GM21529 (cell line): ENCODE data around the gene RALGAPA2.

Experiments
- ATAC-seq: cut with Tn5 transposase; IDR thresholded peaks from one replicate; pipeline ENCODE4 v1.9.1; 2021; ENCODE audit not compliant: unreplicated experiment

Gene RALGAPA2

DNA sequence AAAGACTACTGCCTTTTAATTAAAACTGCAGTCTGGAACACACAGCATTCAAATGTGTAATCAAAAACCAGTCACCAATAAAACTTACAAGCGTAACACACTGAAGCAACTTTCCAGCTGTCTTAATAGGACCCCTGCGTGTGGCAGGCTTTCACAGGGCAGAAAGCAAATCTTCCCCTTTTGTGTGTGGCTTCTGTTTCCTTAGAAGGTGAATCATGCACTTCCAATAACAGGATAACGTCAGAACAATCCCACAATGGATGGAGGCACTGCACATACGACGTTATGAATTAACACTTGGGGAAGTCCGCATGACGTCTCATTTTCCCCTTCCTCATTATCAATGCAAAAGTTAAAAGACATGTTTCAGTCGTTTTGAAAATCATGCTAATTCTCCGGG, 299.7 kb downstream of the RALGAPA2 start:
- ATAC-seq, result no peak

DNA sequence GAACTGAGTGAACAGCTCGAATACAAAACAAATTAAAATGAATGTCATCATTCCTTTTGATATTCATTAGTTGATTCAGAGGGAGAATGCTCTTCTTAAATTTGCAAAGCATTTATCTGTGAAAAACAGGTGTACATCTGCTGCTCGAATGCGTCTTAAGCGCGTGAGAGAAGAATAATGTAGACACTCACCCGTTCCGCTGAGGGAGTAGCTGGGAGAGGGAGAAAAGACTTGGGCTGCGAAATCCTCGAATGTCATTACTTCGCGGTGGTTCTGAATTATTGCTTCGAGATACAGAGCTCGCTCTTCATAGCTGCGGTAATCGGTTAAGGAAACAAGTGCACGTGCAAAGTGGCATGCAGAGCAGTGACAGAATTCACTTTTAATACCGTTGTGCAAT, 300.6 kb downstream of the RALGAPA2 start:
- no peak for ATAC-seq

DNA sequence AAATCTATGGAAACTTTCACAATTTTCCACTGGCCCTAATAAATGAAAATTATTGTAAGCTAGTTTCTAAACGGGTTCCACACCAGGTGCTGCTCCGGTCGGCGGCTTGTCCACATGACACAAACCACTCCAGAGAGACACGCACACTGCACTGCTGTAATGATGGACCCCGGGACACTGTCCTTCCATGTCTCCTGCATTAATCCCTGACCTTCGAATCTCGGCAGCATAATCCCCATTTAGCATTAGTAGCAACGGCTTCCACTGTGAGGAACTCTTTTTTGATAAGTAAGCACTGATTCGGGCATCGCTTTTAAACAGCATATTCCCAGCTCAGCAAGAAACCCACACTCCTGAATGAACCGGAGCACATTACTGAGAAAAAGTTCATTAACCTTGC, 301.0 kb downstream of the RALGAPA2 start:
- ATAC-seq, result no peak

DNA sequence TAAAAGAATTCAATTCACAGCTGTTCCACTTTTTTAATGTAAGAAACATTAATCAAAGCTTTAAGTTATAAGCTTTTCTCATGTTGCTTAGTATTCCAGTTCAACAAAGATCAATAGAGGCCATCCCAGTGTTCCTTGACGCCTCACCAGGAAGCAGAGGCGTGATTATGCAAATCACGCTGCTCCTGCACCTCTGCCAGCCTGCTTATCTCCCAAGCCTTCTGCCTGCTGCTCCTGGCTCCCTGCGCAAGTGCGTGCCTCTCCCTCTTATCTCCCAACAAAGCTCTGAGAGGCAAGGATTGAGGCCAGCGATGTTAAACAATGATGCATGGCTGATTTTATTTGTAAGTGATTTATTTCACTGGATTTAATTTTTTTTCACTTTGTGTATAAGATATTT, 301.8 kb downstream of the RALGAPA2 start:
- no peak for ATAC-seq

DNA sequence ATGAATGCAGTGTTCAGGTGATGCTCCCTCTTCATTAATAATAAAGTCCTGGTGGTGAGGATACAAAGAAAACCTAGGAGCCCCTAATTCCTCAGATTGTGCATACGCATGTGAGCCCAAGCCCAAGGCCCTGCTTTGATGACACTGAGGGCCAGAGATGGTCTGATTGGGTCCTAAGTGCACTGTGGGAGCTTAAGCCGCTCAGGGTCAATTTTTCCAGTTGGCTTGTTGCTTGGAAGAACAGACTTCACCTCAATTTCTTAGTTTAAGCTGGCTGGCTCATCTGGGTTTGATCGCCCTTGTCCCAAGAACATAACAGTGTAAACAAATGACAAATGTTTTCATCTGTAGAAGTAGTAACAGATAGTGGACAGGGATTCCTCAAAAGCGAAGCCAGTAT, 303.1 kb downstream of the RALGAPA2 start:
- ATAC-seq, result no peak

DNA sequence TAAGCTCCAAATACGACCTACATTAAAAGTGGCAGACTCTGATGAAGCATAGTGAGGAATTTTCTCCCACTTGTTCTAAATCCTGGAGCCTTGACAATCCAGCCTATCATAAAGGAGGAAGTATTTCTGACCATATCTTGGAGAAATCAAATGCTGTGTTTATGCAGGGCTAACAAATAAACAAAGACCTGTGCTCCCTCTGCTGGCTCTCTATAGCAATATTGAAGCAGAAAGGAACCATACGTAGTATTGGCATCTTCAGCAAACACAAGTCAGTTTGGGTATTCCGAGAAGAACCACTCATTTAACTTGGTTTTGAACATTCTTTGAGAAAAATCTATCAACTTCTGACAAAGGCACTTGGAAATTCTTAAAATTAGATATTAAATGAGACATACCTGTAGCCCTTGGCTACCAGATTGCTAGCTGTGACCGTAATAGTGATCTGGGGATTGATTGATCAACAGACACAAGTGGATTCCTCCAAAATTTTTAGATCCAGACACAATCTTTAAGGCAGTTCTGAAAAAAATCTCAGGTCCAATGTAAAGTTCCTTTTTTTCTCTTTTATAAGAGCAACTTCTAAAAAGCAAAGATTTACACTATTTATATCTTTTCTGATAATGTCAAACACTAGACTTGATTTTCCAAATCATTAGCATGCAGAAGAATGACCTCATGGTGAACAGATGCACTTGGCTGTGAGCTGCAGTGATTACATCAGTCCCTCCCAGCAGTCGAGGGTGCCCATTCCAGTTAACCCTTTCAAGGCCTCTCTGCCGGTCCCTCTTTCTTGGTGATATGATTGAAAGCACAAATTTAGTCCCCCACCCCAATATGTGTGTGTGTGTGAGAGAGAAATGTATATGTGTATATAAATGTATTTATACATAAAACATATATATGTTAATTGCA, 304.3 kb downstream of the RALGAPA2 start:
- no peak for ATAC-seq

DNA sequence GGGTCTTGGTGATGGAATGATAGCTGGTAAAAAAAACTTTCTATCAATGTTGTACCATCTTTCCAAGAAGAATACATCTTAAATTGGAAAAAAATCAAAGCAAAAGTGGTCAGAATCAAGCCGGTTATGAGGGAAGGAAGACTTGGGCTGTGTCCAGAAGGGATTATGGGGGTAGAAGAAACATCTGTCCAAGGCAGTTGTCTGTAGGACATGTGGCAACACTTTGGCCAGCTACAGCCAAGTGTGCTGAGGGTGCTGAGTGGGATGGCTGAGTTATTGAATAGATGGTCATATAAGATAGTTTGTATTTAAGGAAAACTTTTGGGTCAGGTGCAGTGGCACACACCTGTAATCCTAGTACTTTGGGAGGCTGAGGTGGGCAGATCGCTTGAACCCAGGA, 306.1 kb downstream of the RALGAPA2 start:
- ATAC-seq, result no peak

DNA sequence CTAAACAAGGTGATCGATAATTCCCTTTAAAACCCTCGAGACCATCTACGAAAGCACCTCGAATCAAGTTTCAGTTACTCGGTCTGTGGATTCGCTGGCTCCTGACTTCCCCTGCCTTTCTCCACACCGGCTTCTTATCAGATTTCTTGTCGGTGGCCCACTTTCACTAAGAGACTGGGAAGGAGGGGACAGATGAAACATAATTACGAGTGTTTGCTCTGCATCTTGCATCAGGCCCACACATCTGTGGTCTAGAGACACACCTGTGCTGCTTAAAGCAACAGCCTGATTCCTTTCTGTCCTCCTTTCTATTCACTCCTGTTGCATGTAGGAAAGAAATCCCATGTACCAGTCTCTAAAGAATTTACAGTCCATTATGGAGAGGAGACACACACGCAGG, 306.8 kb downstream of the RALGAPA2 start:
- no peak for ATAC-seq

DNA sequence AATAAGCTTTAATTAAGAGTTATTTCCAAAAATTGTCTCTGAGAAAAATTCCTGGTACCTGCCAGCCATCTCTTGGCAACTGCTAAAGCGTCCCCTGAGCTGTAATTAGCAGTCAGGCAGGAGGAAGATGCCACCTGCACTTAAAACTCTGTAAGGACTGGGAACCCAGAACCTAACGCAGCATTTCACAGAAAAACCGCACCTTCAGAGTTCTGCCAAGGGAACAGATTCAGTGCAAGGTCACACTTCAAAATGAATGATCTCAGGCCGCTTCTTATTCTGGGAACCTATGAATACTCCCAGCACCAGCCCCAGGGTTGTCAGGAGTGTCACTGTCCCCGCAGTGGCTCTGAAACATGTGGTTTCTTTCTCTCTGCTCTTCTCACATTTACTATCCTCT, 307.8 kb downstream of the RALGAPA2 start:
- no peak for ATAC-seq

DNA sequence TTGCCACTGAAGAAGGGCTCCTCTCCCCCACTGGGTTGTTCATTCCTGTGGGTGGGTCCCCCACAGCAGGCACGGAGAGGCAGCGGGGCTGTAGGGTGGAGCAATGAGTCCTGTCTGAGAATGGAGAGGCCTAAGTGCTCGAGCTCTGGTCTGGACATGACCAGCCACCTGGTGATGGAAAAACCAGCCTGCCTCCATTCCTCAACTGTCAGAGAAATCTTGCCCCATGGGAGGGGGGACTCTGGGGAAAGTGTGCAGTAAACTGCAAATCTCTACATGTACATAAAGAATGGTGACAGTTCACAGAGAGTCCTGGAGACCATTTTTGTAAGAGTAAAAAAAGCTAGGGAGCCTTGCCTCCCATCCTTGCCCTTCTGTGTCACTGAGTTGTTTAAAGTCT, 310.5 kb downstream of the RALGAPA2 start:
- ATAC-seq, result no peak

DNA sequence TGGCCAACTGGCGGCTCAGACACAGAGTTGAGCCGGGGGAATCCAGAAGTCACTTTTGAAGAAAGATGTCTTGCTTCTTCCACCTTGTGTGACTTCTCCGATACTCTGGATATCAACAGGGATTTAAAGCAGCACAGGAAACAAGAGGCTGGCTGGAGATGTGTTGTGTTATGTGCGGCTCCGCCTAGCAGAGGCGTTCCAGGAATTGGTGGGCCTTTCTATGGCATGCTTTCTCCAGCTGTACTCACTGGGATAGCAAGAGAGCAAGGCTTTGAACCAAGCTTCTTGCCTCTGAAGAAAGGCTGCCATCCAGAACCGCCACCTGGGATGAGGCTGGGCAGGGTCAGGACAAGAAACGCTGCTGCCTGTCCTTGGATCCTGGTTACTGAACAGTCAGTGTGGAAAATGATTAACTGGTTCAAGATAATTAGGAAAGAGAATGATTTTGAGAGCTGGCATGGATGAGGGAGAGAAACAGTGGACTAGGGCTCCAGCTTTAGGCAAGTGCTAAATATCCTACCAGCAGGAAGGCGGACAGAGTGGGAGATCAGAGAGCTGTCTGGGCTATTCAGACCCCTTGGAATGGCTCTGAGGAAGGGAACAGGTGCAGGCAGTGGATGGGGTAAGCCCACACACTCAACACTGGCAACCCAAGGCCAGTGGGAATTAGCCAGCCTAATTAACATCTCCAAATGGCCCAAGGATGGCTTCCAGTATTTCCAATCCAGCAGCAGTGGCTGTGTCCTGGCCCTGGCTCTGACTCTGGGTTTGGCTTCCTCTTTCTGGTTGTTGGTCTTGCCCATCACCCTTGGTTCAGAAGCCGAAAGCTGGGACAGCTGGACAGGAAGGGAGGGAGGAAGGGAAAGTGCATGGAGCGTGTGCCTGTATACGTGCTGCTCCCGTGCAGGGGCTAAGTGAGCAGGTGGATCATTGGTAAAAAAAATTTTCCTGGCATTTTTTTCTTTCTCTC, 312.6 kb downstream of the RALGAPA2 start:
- no peak for ATAC-seq

DNA sequence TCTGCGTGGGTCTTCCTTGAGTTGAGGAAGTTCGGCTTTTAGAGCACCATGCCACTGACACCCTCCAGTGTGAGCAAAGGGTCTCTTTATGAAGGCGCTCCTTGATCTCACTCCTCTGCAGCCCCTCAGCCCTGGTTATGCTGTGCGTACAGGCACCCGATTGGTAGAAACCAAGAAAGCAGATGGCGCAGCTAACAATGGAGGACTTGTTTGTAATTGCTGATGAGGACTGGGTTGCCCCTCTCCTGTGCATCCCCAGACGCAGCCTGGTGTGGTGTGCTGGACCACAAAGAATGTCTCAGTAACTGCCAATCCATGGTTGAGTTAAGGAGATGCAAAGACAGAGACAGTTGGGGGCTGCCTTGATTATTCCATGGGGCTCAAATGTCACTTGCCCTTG, 314.3 kb downstream of the RALGAPA2 start:
- ATAC-seq, result no peak

DNA sequence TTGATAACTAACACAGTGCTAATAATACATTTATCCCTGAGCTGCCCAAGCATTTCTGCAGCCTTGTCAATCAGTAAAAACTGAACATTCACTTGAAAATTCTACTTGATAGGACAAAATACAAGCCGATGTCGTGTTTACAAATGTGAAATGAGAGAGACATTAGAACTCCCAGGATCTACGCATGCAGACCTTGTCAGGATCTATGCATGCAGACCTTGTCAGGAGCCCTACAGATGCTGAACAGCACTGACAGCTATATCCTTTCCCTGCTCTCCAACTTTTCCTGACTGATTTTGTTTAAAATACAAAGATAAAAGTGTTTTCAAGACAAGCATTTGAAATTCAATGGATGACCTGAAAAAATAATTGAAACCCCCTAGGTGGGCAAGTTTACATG, 315.6 kb downstream of the RALGAPA2 start:
- ATAC-seq, result no peak

DNA sequence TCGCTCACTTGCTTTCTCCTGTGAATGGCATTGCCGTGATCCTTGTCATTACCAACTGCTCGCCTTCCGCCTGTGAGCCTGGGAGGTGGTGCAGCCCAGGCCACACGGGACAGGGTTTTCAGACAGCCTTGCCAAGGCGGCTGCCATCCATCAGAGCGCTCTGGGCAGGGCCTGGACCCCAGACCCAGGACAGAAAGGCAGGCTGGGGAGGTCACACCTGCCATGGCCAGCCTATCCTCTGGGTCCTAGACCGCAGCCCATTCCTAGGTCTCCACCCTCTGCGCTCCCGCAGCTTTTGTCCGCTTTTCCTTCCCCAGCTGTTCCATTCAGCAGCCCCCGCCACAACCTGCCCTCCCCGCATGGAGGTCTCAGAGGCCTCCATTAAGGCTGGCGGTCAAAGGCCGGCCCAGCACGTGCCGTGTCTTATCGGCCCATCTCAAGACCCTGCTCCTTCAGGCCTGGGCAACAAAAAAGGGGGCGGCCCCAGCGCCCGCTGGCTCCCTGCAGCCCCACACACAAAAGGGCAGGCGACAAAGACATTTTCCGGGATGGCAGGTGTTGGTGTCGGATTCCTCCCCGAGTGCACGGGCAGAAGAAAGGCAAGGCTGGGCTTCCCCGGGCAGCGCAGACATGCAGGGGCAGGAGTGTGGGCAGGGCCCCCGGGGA, 316.4 kb downstream of the RALGAPA2 start:
- no peak for ATAC-seq

DNA sequence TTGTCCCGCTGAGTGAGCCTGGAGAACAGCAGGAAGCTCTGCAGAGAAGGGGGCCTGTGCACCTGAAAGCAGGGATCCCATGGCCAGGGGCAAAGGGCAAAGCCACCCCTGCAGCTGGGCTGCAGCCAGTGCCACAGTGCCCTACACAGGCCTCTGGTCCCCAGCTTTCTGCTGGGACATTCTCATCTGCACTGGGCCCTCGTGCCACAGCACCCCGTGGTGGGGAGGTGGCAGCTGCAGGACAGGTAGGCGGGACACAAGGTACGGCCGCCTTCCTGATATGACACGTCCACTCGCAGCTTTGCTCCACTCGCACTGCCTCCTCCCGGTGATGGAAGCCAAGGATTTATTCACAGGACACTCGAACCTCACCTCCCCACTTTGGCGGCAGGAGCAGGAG, 317.4 kb downstream of the RALGAPA2 start:
- ATAC-seq, result no peak

DNA sequence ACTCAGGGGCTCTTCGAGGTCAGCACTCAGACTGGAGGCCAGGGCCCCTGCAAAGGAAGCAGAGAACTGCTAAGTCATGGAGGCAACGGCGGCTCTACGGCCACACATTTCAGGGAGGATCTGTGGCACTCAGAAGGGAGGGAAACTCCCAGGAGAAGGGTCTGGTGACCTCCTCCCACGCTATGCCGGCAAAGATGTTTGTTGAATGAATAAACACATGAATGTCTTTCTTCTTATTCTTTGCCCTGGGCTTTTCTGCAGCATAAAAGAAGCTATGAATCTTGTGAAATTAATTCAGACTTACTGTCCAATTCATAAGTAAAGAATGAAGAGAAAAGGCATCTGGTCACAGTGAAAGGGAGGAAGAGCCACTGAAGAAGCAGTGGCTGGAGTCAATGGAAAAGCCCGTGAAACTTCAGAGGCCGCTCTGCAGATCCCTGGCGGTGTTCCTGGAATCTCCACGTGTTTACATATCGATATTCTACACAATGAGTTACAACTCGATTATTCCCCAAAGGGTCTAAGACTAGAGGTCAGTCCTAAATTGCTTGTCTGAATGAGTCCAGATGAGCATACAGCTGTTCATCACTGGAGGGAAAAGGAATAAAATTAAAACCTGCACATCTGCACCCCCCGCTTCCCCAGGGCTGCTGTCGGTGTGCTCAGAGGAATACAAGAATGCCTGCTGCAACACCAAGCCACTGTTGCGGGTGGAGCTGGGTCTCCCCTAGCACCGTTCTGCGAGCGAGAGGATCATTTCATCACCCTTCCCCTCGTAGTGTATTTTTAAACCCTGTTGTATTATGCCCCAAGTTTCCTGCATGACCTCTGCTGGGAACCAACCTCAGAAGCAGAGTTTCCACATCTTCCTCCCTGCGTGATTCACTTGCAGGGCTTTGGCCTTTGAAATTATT, 319.0 kb downstream of the RALGAPA2 start:
- no peak for ATAC-seq

DNA sequence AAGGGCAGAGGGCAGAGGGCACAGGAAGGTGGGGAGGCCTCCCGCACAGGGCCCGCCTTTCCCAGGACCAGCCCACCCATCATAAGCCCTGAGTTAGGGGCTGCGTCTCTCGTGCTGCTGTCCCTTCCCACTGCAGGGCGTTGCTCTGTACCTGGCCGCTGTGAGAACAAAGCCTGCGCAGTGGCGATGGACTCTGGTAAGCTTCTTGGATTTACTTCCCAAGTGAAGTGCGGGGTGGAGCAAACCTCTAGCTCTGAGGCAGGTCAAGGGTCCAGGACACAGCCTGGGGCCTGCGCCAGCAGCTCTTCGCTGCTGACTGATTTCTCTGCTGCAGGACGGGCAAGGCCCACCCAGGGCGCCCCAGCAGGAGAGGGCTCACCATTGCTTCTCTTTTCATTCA, 320.7 kb downstream of the RALGAPA2 start:
- ATAC-seq, result no peak

DNA sequence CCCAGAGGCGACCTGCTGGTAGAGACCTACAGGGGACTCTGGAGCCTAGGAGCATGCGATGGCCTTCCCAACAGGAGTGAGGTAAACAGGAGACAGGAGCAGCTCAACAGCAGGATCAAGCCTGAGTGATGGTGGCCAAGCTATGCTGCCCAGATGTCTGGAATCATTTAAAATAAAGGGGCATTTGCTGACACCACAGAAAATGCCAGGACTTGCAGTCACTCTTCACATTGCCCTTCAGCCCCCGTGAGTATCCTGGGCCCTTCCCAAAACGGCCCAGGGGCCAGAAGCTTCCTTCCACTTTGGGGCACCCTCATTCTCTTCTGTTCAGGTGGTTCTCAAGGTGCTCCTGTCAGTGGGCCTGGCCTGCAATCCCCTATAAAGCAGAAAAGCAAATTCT, 321.3 kb downstream of the RALGAPA2 start:
- ATAC-seq, result no peak

DNA sequence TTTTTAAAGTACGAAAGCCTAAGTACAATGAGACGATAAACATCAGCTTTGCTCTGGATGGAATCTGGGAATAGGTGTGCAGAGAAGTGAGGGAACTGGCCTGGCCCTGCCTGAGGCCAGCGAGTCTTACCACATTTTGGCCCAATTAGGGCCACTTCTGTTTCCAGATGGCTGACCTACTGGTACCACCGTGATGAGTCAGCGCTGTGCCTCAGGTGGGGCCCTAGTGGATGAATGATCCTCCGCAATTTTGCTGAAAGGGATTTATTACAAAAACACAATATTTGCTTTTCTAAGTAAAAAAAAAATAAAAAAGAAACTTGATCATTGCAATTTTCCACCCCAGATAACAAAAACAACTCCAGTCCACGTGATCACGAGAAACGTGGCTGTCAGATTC, 322.1 kb downstream of the RALGAPA2 start:
- no peak for ATAC-seq

DNA sequence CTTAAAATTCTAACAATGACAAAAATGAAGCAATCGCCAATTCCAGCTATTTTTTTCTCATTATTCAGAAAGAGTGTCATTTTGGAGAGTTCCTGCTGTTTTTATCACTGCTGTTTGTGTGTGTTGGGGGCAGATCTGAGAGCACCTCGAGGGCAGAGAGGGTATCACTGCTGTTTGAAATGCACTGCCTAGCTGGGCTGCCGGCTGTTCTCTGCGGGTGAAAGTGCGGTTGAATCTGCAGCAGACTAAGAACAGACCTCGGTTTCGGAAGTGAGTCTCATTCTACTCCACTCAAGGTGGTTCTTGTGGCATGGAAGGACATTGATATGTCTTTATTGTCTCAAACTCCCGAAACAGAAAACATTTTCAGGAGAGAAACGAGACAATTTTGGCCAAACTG, 326.3 kb downstream of the RALGAPA2 start:
- ATAC-seq, result no peak
